HepG2 (cell line): ENCODE measurements around the gene ASGR1. TPM values are rescaled to one million over a fixed set of nuclear protein-coding genes. Genes with fewer than 3 reads are reported as not detected.

ENCODE experiments used
- BCLAF1 ChIP-seq: fragments of 450-650 bp; IDR thresholded peaks from 2 replicates; pipeline ENCODE4 v1.6.1; 2017; ENCODE audit warnings: mild to moderate bottlenecking
- BRD4 ChIP-seq: sonication (generic); formaldehyde crosslinking; IDR thresholded peaks from 2 replicates; pipeline ENCODE4 v1.4.0; 2020; ENCODE audit warnings: missing genetic modification reagents
- HHEX ChIP-seq: IDR thresholded peaks from 2 replicates; pipeline ENCODE4 v1.6.1; 2016; ENCODE audit warnings: control low read depth
- HNF1A ChIP-seq, 2 experiments: sonication (generic) in 1 of 2; formaldehyde crosslinking in 1 of 2; IDR thresholded peaks; 2 replicates each; pipeline versions ENCODE4 v1.4.0 to v1.6.1; 2016 to 2020; ENCODE audit warnings: borderline replicate concordance in 1 of 2, low read depth in 1 of 2, mild to moderate bottlenecking in 1 of 2, missing genetic modification reagents in 1 of 2
- IRF2 ChIP-seq: IDR thresholded peaks from 2 replicates; pipeline ENCODE4 v1.6.1; 2018; ENCODE audit warnings: missing genetic modification reagents, missing compliant biosample characterization
- MAFG ChIP-seq: sonication (generic); formaldehyde crosslinking; IDR thresholded peaks from 2 replicates; pipeline ENCODE4 v1.5.1; 2020; ENCODE audit warnings: mild to moderate bottlenecking, missing genetic modification reagents
- NR1H2 ChIP-seq: sonication (generic); formaldehyde crosslinking; IDR thresholded peaks from 2 replicates; pipeline ENCODE4 v1.8.1; 2022; ENCODE audit warnings: low read depth, missing genetic modification reagents, borderline replicate concordance
- PAF1 ChIP-seq: IDR thresholded peaks from 2 replicates; pipeline ENCODE4 v1.6.1; 2016; ENCODE audit warnings: missing genetic modification reagents, missing compliant biosample characterization
- PAWR ChIP-seq: sonication (generic); formaldehyde crosslinking; IDR thresholded peaks from 2 replicates; pipeline ENCODE4 v1.4.0; 2020; ENCODE audit warnings: missing genetic modification reagents, mild to moderate bottlenecking, borderline replicate concordance
- SNRNP70 ChIP-seq: fragments of 200-400 bp; formaldehyde crosslinking; IDR thresholded peaks from 2 replicates; pipeline ENCODE4 v1.6.1; 2017; ENCODE audit warnings: mild to moderate bottlenecking, low read depth, low read length, moderate library complexity
- SOX6 ChIP-seq, 2 experiments: fragments of 450-650 bp in 1 of 2; sonication (generic) in 1 of 2; formaldehyde crosslinking in 1 of 2; IDR thresholded peaks; 2 replicates each; pipeline versions ENCODE4 v1.4.0 to v1.6.1; 2017 to 2020; ENCODE audit warnings: antibody characterized with exemption in 1 of 2, mild to moderate bottlenecking in 1 of 2, missing genetic modification reagents in 1 of 2
- THAP9 ChIP-seq: sonication (generic); formaldehyde crosslinking; IDR thresholded peaks from 2 replicates; pipeline ENCODE4; 2020; ENCODE audit warnings: missing genetic modification reagents, mild to moderate bottlenecking, borderline replicate concordance
- ZNF256 ChIP-seq: sonication (generic); formaldehyde crosslinking; conservative IDR thresholded peaks from 2 replicates; pipeline ENCODE4 v1.4.0; 2020; ENCODE audit warnings: missing genetic modification reagents
- ZNF292 ChIP-seq: sonication (generic); formaldehyde crosslinking; IDR thresholded peaks from 2 replicates; pipeline ENCODE4 v1.8.1; 2022; ENCODE audit warnings: mild to moderate bottlenecking, low read depth, missing genetic modification reagents, borderline replicate concordance
- ZNF615 ChIP-seq: sonication (generic); formaldehyde crosslinking; IDR thresholded peaks from 2 replicates; pipeline ENCODE4 v1.5.0; 2020; ENCODE audit warnings: mild to moderate bottlenecking, missing genetic modification reagents, borderline replicate concordance
- ZNF660 ChIP-seq: sonication (generic); formaldehyde crosslinking; IDR thresholded peaks from 2 replicates; pipeline ENCODE4 v1.5.1; 2020; ENCODE audit warnings: mild to moderate bottlenecking, low read depth, missing genetic modification reagents, borderline replicate concordance
- ZNF710 ChIP-seq: sonication (generic); formaldehyde crosslinking; IDR thresholded peaks from 2 replicates; pipeline ENCODE4 v1.5.0; 2020; ENCODE audit warnings: mild to moderate bottlenecking, missing genetic modification reagents, borderline replicate concordance
- ZNF761 ChIP-seq: sonication (generic); formaldehyde crosslinking; conservative IDR thresholded peaks from 2 replicates; pipeline ENCODE4 v1.4.0; 2020; ENCODE audit warnings: mild to moderate bottlenecking, missing genetic modification reagents
- polyA plus RNA-seq, 8 experiments: library from polyadenylated mRNA; depleted of rRNA in 3 of 8; stranded (reverse) in 7 of 8; unstranded in 1 of 8; fragments of >200 nt; fragmentation: Illumina TruSeq in 4 of 8; extraction: Trizol in 4 of 8; gene quantifications; 2 replicates each; pipeline versions ENCODE4 v1.2.1 to v1.2.3, GENCODE V29; 2011 to 2016; ENCODE audit warnings: low read depth in 4 of 8, missing spikeins in 1 of 8, mixed read lengths in 1 of 8; ENCODE audit not compliant: insufficient read depth in 1 of 8
- total RNA-seq, 5 experiments: library from RNA; depleted of rRNA; stranded (reverse); fragments of >200 nt; fragmentation: Illumina TruSeq; extraction: Trizol; gene quantifications; 2 replicates each; pipeline ENCODE4 v1.2.3, GENCODE V29; 2016; ENCODE audit warnings: low read depth in 1 of 5

The ASGR1 gene
- total and polyA plus RNA-seq, 2 of the 13 experiments (the other 11 are each of a cell fraction or from before 2014, with no cell fraction given) = 353 to 796 TPM

GRCh38 chr17:7184091-7184488, 4.9 kb upstream of the ASGR1 start (continued):
- TF ChIP-seq NR1H2 (CRISPR knock-in tag) = no peak
- TF ChIP-seq ZNF761 = 0 out of 2 replicates have a peak, but pooled peaks have one; percentile 32
- no peak for TF ChIP-seq ZNF615 (CRISPR knock-in tag)
- TF ChIP-seq PAF1 (CRISPR knock-in tag) = no peak
- no peak for TF ChIP-seq ZNF256 (CRISPR knock-in tag)
- TF ChIP-seq MAFG (CRISPR knock-in tag) = no peak
- peak; percentile 79 for TF ChIP-seq HNF1A (IDR thresholded peaks at IDR 0.05; ENCODE audit: low read depth)
- TF ChIP-seq HNF1A (CRISPR knock-in tag; IDR thresholded peaks at IDR 0.05; ENCODE audit: borderline replicate concordance) = peak; percentile 88
- no peak for TF ChIP-seq ZNF660 (CRISPR knock-in tag)
- TF ChIP-seq ZNF710 (CRISPR knock-in tag) = no peak
- no peak for TF ChIP-seq BCLAF1
- no peak for TF ChIP-seq HHEX
- no peak for TF ChIP-seq THAP9 (CRISPR knock-in tag)
- no peak for TF ChIP-seq SNRNP70
- no peak for TF ChIP-seq PAWR
- peak; percentile 64 for TF ChIP-seq ZNF292 (CRISPR knock-in tag)
- peak; percentile 61; the same call in 1 of the 2 replicates for TF ChIP-seq BRD4 (CRISPR knock-in tag)
- no peak for TF ChIP-seq SOX6 (IDR thresholded peaks at IDR 0.05)
- TF ChIP-seq SOX6 (CRISPR knock-in tag; IDR thresholded peaks at IDR 0.05) = no peak
- TF ChIP-seq IRF2 (CRISPR knock-in tag) = peak; percentile 58; the same call in 1 of the 2 replicates
